Heart right ventricle (tissue), 16 donors: ENCODE measurements around the gene DIP2C. TPM values are rescaled to one million over a fixed set of nuclear protein-coding genes. Genes with fewer than 3 reads are reported as not detected.

ENCODE experiments used
- ATAC-seq, 8 donors: fragments of 200-7000 bp; cut with Tn5 transposase; one replicate each; pipeline ENCODE4 v1.9.1; 2020; ENCODE audit warnings: mild to moderate bottlenecking in 8 of 8, moderate library complexity in 8 of 8, moderate number of reproducible peaks in 1 of 8
- DNase-seq, 2 donors: peaks; one replicate each; pipeline ENCODE4 v3.0.0-alpha.2; 2020
- H3K27ac ChIP-seq, 10 donors: fragments of 200-600 bp; sonication (generic) in 2 of 10; one replicate each; pipeline versions ENCODE4 v1.5.0 to v1.8.0; 2020 to 2022; ENCODE audit warnings: mild to moderate bottlenecking in 3 of 10
- H3K27me3 ChIP-seq, 7 donors: fragments of 200-600 bp; one replicate each; pipeline ENCODE4 v1.8.0; 2021 to 2022; ENCODE audit warnings: mild to moderate bottlenecking in 2 of 7
- H3K36me3 ChIP-seq, 9 donors: fragments of 200-600 bp; sonication (generic) in 1 of 9; one replicate each; pipeline versions ENCODE4 v1.5.0 to v1.8.0; 2020 to 2022; ENCODE audit warnings: mild to moderate bottlenecking in 2 of 9
- H3K4me1 ChIP-seq, 9 donors: fragments of 200-600 bp; sonication (generic) in 1 of 9; one replicate each; pipeline versions ENCODE4 v1.5.0 to v1.8.0; 2020 to 2022; ENCODE audit warnings: mild to moderate bottlenecking in 4 of 9
- H3K4me3 ChIP-seq, 10 donors: fragments of 200-600 bp; sonication (generic) in 2 of 10; one replicate each; pipeline versions ENCODE4 v1.5.0 to v1.8.0; 2020 to 2022; ENCODE audit warnings: mild to moderate bottlenecking in 7 of 10, moderate library complexity in 2 of 10
- H3K9me3 ChIP-seq, 11 donors: fragments of 200-600 bp in 10 of 11; sonication (generic) in 2 of 11; one replicate each; pipeline versions ENCODE4 v1.5.0 to v1.8.0; 2013 to 2022; ENCODE audit warnings: mild to moderate bottlenecking in 2 of 11, control low read depth in 1 of 11, moderate library complexity in 1 of 11
- WGBS, 2 donors: extraction: QIAGEN DNeasy Blood & Tissue Kit; methylation state at CpG; one replicate each; pipeline ENCODE4 v1.1.7; 2013; ENCODE audit warnings: inconsistent platforms in 1 of 2; 5-methylcytosine and 5-hydroxymethylcytosine counted together
- intact Hi-C, 10 donors: fragments of 100-400 bp; cut with DNase I; formaldehyde crosslinking; loops; one replicate each; pipeline versions ENCODE4 v1.11.1 to v1.14.2; 2022
- polyA plus RNA-seq, 2 donors: library from polyadenylated mRNA; stranded (reverse); fragments of 200-250 nt; gene quantifications; one replicate each; pipeline ENCODE4 v1.2.3, GENCODE V29; 2013
- total RNA-seq, 10 donors: library from RNA; stranded (reverse); fragmentation: NEBNext Ultra II Directional in 3 of 10; extraction: Animal tissue kit (Norgen Biotek cat#: 25700) in 3 of 10; gene quantifications; one replicate each; pipeline versions ENCODE4 v1.2.1 to v1.2.4, GENCODE V29; 2021 to 2023
- TF ChIP-seq, protein P1 (sequence below), 9 donors: fragments of 200-600 bp; sonication (generic) in 2 of 9; IDR thresholded peaks; one replicate each; pipeline versions ENCODE4 v1.5.0 to v1.8.0; 2021 to 2022; ENCODE audit warnings: antibody characterized with exemption in 9 of 9, mild to moderate bottlenecking in 5 of 9, moderate library complexity in 1 of 9
- donor health status: Arrhythmogenic right ventricular cardiomyopathy.
- donor health status: ischemic (EF 13 %, LVEDD 7.1; RV severe dilation, severe dysfunction).
- donor health status: healthy with polysubstance abuse.
- donor health status: DM: no; HTN: yes; CAD: no.
- donor health status: DM: no; HTN: no; CAD: no.
- donor health status: ischemic (EF 25% LVEDD 6.9; RV normal size, moderate dysfunction).
- donor health status: ischemic (EF 25% LVEDD 5.7; RV mildly dilated, moderate dysfunction).
- donor health status: healthy.
- donor health status: DM: yes; HTN: yes; CAD: no.
- donor health status: Ischemic cardiomyopathy.
- donor health status: ischemic (EF 35%, LVEDD 5.7; RV mildly dilated, moderate dysfunction).
- donor health status: nonischemic (EF 11% LVEDD 7.7; RV severe dilation, severe dysfunction).
- donor health status: DM: yes; HTN: yes; CAD: no.
- donor health status: PGD.
- donor health status: ischemic (EF 29% LVEDD 5.4; RV normal size, mild dysfunction).
- donor health status: nonischemic (EF 23%, LVEDD 6.1; RV moderate dilation, normal function).

Gene DIP2C
- total and polyA plus RNA-seq, 12 donors = 7.1 to 48.2 (median 33.7) TPM

DNA sequence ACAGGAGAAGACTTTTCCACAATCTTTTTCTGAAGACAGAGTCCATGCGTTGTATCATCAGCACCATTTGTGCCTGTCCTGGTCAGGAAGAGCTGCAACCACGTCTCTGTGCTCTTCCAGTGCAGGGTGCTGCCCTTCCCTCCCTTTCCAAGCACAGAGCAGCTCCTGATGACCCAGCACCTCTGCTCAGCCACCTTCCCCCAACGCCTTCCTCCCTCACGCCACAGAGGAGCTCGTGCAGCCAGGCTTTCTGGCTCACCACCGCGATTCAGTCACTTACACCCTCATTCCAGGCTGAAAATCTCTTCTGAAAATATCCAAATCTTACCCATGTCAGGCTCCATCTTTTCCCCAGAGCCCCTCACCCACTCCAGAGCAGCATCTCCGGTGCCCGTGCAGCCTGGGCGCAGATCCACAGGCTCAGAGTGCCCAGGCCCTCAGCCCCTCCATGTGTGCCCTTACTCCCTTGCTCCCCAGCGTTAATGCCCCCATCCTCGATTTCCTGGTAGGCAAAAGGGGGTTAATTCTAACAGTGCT, 181.5 kb downstream of the DIP2C start:
- 90 to 95% methylated on average over 12 of the region's 12 CpGs for WGBS, 2 donors
- TF ChIP-seq, protein P1, sequence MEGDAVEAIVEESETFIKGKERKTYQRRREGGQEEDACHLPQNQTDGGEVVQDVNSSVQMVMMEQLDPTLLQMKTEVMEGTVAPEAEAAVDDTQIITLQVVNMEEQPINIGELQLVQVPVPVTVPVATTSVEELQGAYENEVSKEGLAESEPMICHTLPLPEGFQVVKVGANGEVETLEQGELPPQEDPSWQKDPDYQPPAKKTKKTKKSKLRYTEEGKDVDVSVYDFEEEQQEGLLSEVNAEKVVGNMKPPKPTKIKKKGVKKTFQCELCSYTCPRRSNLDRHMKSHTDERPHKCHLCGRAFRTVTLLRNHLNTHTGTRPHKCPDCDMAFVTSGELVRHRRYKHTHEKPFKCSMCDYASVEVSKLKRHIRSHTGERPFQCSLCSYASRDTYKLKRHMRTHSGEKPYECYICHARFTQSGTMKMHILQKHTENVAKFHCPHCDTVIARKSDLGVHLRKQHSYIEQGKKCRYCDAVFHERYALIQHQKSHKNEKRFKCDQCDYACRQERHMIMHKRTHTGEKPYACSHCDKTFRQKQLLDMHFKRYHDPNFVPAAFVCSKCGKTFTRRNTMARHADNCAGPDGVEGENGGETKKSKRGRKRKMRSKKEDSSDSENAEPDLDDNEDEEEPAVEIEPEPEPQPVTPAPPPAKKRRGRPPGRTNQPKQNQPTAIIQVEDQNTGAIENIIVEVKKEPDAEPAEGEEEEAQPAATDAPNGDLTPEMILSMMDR (IDR thresholded peaks at IDR 0.05) = no peak
- Histone ChIP-seq H3K9me3 (no peaks in the 10 kb centered on the region), H3K4me3 (no peak overlapping the region), H3K27ac (no peak overlapping the region), H3K4me1 (peaks cover 6 to 28% (median 19%) of the 10 kb centered on the region in 9 donors), H3K36me3 (peaks cover 0 to 7% (median 0%) of the 10 kb centered on the region in 9 donors), H3K27me3 (no peaks in the 10 kb centered on the region)
- no peak for DNase-seq
- no peak for ATAC-seq
- intact Hi-C loops = loop anchor here in 1 of 10 donors (10.0 kb wide), 1 partner anchor 187 kb away; no protein-coding TSS in a partner anchor

DNA sequence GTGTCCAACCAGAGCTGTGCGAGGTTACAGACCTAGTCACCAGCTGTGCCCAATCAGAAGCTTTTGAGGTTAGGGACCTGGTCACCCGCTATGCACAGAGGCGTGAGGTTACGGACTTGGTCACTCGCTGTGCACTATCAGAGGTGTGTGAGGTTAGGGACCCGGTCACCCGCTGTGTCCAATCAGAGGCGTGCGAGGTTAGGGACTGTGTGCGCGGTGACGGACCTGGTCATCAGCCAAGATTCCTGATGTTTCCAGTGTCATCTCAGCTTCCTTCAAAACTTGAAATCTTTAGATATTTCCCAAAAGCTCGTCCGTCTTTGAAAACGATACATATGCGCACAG, 182.1 kb downstream of the DIP2C start:
- no peak for DNase-seq

DNA sequence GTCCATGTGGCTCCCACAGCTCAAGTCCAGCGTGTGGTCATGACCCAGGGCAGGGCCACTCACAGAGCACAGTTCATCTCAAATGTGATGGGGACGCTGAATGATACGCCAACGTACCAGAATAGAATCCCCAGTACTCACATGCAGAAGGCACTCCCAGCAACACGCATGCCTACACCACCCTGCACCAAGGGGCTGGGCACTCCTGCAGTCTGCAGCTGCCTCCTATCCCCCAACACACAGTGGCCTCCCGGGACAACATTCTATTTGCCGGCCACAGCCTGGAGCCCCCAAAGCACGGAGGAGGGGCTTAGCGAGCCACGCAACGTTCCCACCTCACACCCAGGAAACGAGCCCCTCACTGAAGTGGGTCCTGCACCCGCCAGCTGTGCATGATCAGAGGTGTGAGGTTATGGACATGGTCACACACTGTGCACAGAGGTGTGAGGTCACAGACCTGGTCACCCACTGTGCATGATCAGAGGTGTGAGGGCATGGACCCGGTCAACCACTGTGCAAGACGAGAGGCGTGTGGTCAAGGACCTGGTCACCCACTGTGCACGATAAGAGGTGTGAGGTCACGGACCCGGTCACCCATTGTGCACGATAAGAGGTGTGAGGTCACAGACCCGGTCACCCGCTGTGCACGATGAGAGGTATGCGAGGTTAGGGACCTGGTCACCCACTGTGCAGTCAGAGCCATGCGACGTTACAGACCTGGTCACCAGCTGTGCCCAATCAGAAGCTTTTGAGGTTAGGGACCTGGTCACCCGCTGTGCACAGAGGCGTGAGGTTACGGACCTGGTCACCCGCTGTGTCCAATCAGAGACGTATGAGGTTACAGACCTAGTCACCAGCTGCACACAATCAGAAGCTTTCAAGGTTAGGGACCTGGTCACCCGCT, 182.8 kb downstream of the DIP2C start:
- Histone ChIP-seq H3K36me3 (peaks cover 0 to 7% (median 0%) of the 10 kb centered on the region in 9 donors), H3K27ac (no peak overlapping the region), H3K4me1 (peaks cover 6 to 21% (median 18%) of the 10 kb centered on the region in 9 donors), H3K9me3 (no peaks in the 10 kb centered on the region), H3K4me3 (no peak overlapping the region), H3K27me3 (no peaks in the 10 kb centered on the region)
- WGBS, 2 donors = 94% methylated on average over 32 of the region's 32 CpGs
- intact Hi-C loops = loop anchor here in 1 of 10 donors (10.0 kb wide), 1 partner anchor 188 kb away; no protein-coding TSS in a partner anchor
- TF ChIP-seq, protein P1 (IDR thresholded peaks at IDR 0.05) = no peak
- ATAC-seq = no peak
- no peak for DNase-seq

More for the DNA sequence above, 182.1 kb downstream of the DIP2C start:
- H3K27me3 ChIP-seq = no peaks in the 10 kb centered on the region
- no peaks in the 10 kb centered on the region for H3K9me3 ChIP-seq
- ATAC-seq = no peak
- H3K4me3 ChIP-seq = no peak overlapping the region
- TF ChIP-seq, protein P1 (IDR thresholded peaks at IDR 0.05) = no peak
- intact Hi-C loops = loop anchor here in 1 of 10 donors (10.0 kb wide), 1 partner anchor 187 kb away; no protein-coding TSS in a partner anchor
- H3K36me3 ChIP-seq = peaks cover 0 to 7% (median 0%) of the 10 kb centered on the region in 9 donors
- no peak overlapping the region for H3K27ac ChIP-seq
- H3K4me1 ChIP-seq = peaks cover 6 to 26% (median 19%) of the 10 kb centered on the region in 9 donors
- WGBS, 2 donors = 92 to 96% methylated on average over 16 of the region's 16 CpGs

DNA sequence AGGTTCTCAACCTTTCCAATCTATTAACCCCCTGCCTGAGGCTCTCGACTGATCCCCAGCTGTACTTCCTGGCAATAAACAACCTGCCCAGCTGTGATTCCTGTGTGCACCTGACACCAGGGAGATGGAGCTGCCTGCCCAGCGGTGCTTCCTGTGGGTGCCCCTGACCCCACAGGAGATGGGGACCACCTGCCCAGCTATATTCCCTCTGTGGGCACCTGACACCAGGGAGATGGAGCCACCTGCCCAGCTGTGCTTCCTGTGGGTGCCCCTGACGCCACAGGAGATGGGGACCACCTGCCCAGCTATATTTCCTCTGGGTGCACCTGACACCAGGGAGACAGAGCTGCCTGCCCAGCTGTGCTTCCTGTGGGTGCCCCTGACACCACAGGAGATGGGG, 184.0 kb downstream of the DIP2C start:
- Histone ChIP-seq H3K36me3 (peaks cover 0 to 7% (median 0%) of the 10 kb centered on the region in 9 donors), H3K9me3 (no peaks in the 10 kb centered on the region), H3K4me3 (no peak overlapping the region), H3K27me3 (no peaks in the 10 kb centered on the region), H3K4me1 (peaks cover 0 to 22% (median 15%) of the 10 kb centered on the region in 9 donors), H3K27ac (no peak overlapping the region)
- no peak for DNase-seq
- ATAC-seq = no peak
- intact Hi-C loops = loop anchor here in 1 of 10 donors (10.0 kb wide), 1 partner anchor 189 kb away; no protein-coding TSS in a partner anchor
- TF ChIP-seq, protein P1 (IDR thresholded peaks at IDR 0.05) = no peak
- WGBS, 2 donors = 82 to 89% methylated on average over 3 of the region's 3 CpGs
